ENCODE results near the gene ACP6.

GRCh38 chr1:147635342-147635741 lies 35.0 kb downstream of the ACP6 start:
- no peak for TF ChIP-seq PML (IDR thresholded peaks at IDR 0.05; ENCODE audit: low read length)
- TF ChIP-seq, protein P1, sequence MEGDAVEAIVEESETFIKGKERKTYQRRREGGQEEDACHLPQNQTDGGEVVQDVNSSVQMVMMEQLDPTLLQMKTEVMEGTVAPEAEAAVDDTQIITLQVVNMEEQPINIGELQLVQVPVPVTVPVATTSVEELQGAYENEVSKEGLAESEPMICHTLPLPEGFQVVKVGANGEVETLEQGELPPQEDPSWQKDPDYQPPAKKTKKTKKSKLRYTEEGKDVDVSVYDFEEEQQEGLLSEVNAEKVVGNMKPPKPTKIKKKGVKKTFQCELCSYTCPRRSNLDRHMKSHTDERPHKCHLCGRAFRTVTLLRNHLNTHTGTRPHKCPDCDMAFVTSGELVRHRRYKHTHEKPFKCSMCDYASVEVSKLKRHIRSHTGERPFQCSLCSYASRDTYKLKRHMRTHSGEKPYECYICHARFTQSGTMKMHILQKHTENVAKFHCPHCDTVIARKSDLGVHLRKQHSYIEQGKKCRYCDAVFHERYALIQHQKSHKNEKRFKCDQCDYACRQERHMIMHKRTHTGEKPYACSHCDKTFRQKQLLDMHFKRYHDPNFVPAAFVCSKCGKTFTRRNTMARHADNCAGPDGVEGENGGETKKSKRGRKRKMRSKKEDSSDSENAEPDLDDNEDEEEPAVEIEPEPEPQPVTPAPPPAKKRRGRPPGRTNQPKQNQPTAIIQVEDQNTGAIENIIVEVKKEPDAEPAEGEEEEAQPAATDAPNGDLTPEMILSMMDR (IDR thresholded peaks at IDR 0.05 in 2 of 3, conservative IDR thresholded peaks at IDR 0.05 in 1 of 3; ENCODE audit: control insufficient read depth in 2 of 3, extremely low read depth in 1 of 3, insufficient read depth in 1 of 3, low read depth in 3 of 3, low read length in 3 of 3): no peak
- TF ChIP-seq POLR2AphosphoS5 (IDR thresholded peaks at IDR 0.05; ENCODE audit: low read length): no peak
- TF ChIP-seq EZH2 (IDR thresholded peaks at IDR 0.05; ENCODE audit: borderline replicate concordance, control insufficient read depth, low read depth, low read length): no peak
- no peak for TF ChIP-seq HDGF (IDR thresholded peaks at IDR 0.05)
- no peak for TF ChIP-seq RCOR1 (conservative IDR thresholded peaks at IDR 0.05; ENCODE audit: low read depth, low read length)
- no peak for TF ChIP-seq YY1 (IDR thresholded peaks at IDR 0.05; ENCODE audit: low read depth, low read length)
- no peak for TF ChIP-seq SIN3A (IDR thresholded peaks at IDR 0.05; ENCODE audit: low read depth, low read length)
